ENCODE measurements around the gene ISYNA1.
"Not testable (repeated sequence)": the region's sequence is repeated elsewhere in the genome, so short reads cannot be mapped to it uniquely, and the experiment has no call there.

Gene ISYNA1

GRCh38 chr19:18418029-18418482 lies 19.9 kb downstream of the ISYNA1 start:
- peak; percentile 50 to 57 for DNase-seq

- peak; percentile 50 to 53 for DNase-seq
Observed at GRCh38 chr19:18417250-18418028, 20.5 kb downstream of the ISYNA1 start.

GRCh38 chr19:18416778-18417249 lies 21.1 kb downstream of the ISYNA1 start:
- DNase-seq, result peak; percentile 66 to 76

- no peak for DNase-seq
Observed at GRCh38 chr19:18415178-18415867, 22.6 kb downstream of the ISYNA1 start.

- no peak for DNase-seq
Observed at GRCh38 chr19:18414504-18415177, 23.3 kb downstream of the ISYNA1 start.

GRCh38 chr19:18412610-18413239 lies 25.2 kb downstream of the ISYNA1 start:
- no peak for DNase-seq

GRCh38 chr19:18408053-18408476 lies 29.9 kb downstream of the ISYNA1 start:
- peak in 1 of 2 experiments; percentile 58 for DNase-seq

- no peak for DNase-seq
Observed at GRCh38 chr19:18406749-18407148, 31.2 kb downstream of the ISYNA1 start.

- not testable (repeated sequence) for DNase-seq
Observed at GRCh38 chr19:18405754-18406153, 32.2 kb downstream of the ISYNA1 start.

- not testable (repeated sequence) for DNase-seq
Observed at GRCh38 chr19:18402455-18403248, 35.3 kb downstream of the ISYNA1 start.

- no peak for DNase-seq
Observed at GRCh38 chr19:18401580-18402112, 36.3 kb downstream of the ISYNA1 start.

GRCh38 chr19:18399008-18399407 lies 38.9 kb downstream of the ISYNA1 start:
- DNase-seq, result no peak

GRCh38 chr19:18397242-18398202 lies 40.4 kb downstream of the ISYNA1 start, which contains the start of gene LRRC25:
TSS of gene LRRC25 (minus strand) at chr19:18397622. CDS start at chr19:18396963, 659 bp downstream.
- DNase-seq, result no peak

GRCh38 chr19:18396471-18397241 lies 41.3 kb downstream of the ISYNA1 start:
- DNase-seq, result no peak

- DNase-seq, result no peak
Observed at GRCh38 chr19:18393836-18394235, 44.1 kb downstream of the ISYNA1 start.

- DNase-seq, result no peak
Observed at GRCh38 chr19:18392926-18393325, 45.0 kb downstream of the ISYNA1 start.

GRCh38 chr19:18392417-18392816 lies 45.5 kb downstream of the ISYNA1 start:
- DNase-seq, result no peak

- no peak for DNase-seq
Observed at GRCh38 chr19:18391509-18392075, 46.3 kb downstream of the ISYNA1 start.
